Amygdala (tissue), 56 donors: ENCODE results near the gene SYNE2.
"Not testable (repeated sequence)": the region's sequence is repeated elsewhere in the genome, so short reads cannot be mapped to it uniquely, and the experiment has no call there.

Experiments
- DNase-seq, 56 donors: peaks; one replicate each; lab custom pipeline; 2025; lab: John Stamatoyannopoulos, UW

SYNE2 gene

GRCh38 chr14:64210912-64211311 is 358.1 kb downstream of the SYNE2 start:
- DNase-seq, result not testable (repeated sequence)

GRCh38 chr14:64212666-64213065 is 359.9 kb downstream of the SYNE2 start:
- DNase-seq, result no peak

- no peak for DNase-seq
Measured at GRCh38 chr14:64213086-64213485, 360.3 kb downstream of the SYNE2 start.

- DNase-seq, result no peak
Measured at GRCh38 chr14:64213853-64214570, 361.2 kb downstream of the SYNE2 start.

GRCh38 chr14:64215274-64215673 is 362.5 kb downstream of the SYNE2 start:
- DNase-seq, result no peak

GRCh38 chr14:64215978-64216377 is 363.2 kb downstream of the SYNE2 start:
- no peak for DNase-seq

GRCh38 chr14:64217308-64217707 is 364.5 kb downstream of the SYNE2 start:
- no peak for DNase-seq

GRCh38 chr14:64217834-64218233 is 365.0 kb downstream of the SYNE2 start:
- no peak for DNase-seq

GRCh38 chr14:64218344-64219240 is 365.8 kb downstream of the SYNE2 start:
- no peak for DNase-seq

- no peak for DNase-seq
Measured at GRCh38 chr14:64220056-64220455, 367.3 kb downstream of the SYNE2 start.

GRCh38 chr14:64220466-64220865 is 367.7 kb downstream of the SYNE2 start:
- peak in 19 of 56 donors; percentile 8 to 63 (median 27) for DNase-seq

- no peak for DNase-seq
Measured at GRCh38 chr14:64221391-64222003, 368.7 kb downstream of the SYNE2 start.

GRCh38 chr14:64225151-64225757 is 372.4 kb downstream of the SYNE2 start:
- DNase-seq, result no peak

- DNase-seq, result no peak
Measured at GRCh38 chr14:64227856-64228255, 375.1 kb downstream of the SYNE2 start.

GRCh38 chr14:64229489-64229888 is 376.7 kb downstream of the SYNE2 start:
- DNase-seq, result no peak

GRCh38 chr14:64232095-64232838 is 379.5 kb downstream of the SYNE2 start:
- no peak for DNase-seq

GRCh38 chr14:64232944-64233343 is 380.1 kb downstream of the SYNE2 start:
- no peak for DNase-seq

- no peak for DNase-seq
Measured at GRCh38 chr14:64233531-64234190, 380.9 kb downstream of the SYNE2 start.

GRCh38 chr14:64234877-64235651 is 382.3 kb downstream of the SYNE2 start:
- no peak for DNase-seq
